ENCODE measurements around the gene SVOP.
A peak's percentile ranks its signal among the peaks of the same experiment; 100 is the strongest.
"Not testable (repeated sequence)": the region's sequence is repeated elsewhere in the genome, so short reads cannot be mapped to it uniquely, and the experiment has no call there.

The SVOP gene

GRCh38 chr12:109020796-109021380, at the start of gene SVOP:
Gene SVOP (minus strand): TSS chr12:109021068. CDS start chr12:109020868, 200 bp downstream.
- peak; percentile 83 for DNase-seq

GRCh38 chr12:109069307-109070271, 48.7 kb upstream of the SVOP start:
- DNase-seq = no peak

- DNase-seq = no peak
These were observed 45.0 kb upstream of the SVOP start for GRCh38 chr12:109065853-109066193.

- no peak for DNase-seq
These were observed 44.4 kb upstream of the SVOP start for GRCh38 chr12:109065154-109065852.

GRCh38 chr12:109064143-109064542, 43.3 kb upstream of the SVOP start:
- DNase-seq = no peak

GRCh38 chr12:109058773-109059172, 37.9 kb upstream of the SVOP start:
- DNase-seq = no peak

GRCh38 chr12:109057376-109057775, 36.5 kb upstream of the SVOP start:
- DNase-seq = no peak

GRCh38 chr12:109056891-109057290, 36.0 kb upstream of the SVOP start:
- DNase-seq = no peak

GRCh38 chr12:109054520-109054919, 33.7 kb upstream of the SVOP start:
- no peak for DNase-seq

GRCh38 chr12:109054124-109054513, 33.3 kb upstream of the SVOP start:
- not testable (repeated sequence) for DNase-seq

GRCh38 chr12:109053382-109054123, 32.7 kb upstream of the SVOP start:
- DNase-seq = no peak

- DNase-seq = peak; percentile 88
These were observed 31.8 kb upstream of the SVOP start, which contains the start of gene USP30 for GRCh38 chr12:109052414-109053323. Gene USP30 (plus strand): TSS chr12:109052576. CDS start chr12:109052679, 103 bp downstream.

GRCh38 chr12:109052097-109052413, 31.2 kb upstream of the SVOP start:
- no peak for DNase-seq

GRCh38 chr12:109049794-109050193, 28.9 kb upstream of the SVOP start:
- DNase-seq = not testable (repeated sequence)

GRCh38 chr12:109048706-109049105, 27.8 kb upstream of the SVOP start:
- DNase-seq = not testable (repeated sequence)

- no peak for DNase-seq
These were observed 26.4 kb upstream of the SVOP start for GRCh38 chr12:109047081-109047805.

- DNase-seq = no peak
These were observed 23.4 kb upstream of the SVOP start for GRCh38 chr12:109044241-109044640.

GRCh38 chr12:109036975-109037374, 16.1 kb upstream of the SVOP start:
- DNase-seq = no peak

- DNase-seq = no peak
These were observed 12.7 kb upstream of the SVOP start for GRCh38 chr12:109033239-109034196.

GRCh38 chr12:109029411-109029810, 8.5 kb upstream of the SVOP start:
- DNase-seq = no peak
